ENCODE data around the gene KBTBD6. TPM values are rescaled to one million over a fixed set of nuclear protein-coding genes. Genes with fewer than 3 reads are reported as not detected.

KBTBD6 gene
- total RNA-seq, result 1 to 10 TPM; 3.6 to 5.9 (median 4.9) TPM

GRCh38 chr13:41132512-41133152 is at the start of gene KBTBD6:
TSS of gene KBTBD6 (minus strand) at chr13:41132802. CDS start at chr13:41132511, 291 bp downstream.
- no peak for TF ChIP-seq CTCF (IDR thresholded peaks at IDR 0.05; ENCODE audit: low read depth)

- TF ChIP-seq CTCF (IDR thresholded peaks at IDR 0.05; ENCODE audit: low read depth), result no peak
Measured at GRCh38 chr13:41182231-41182630, 49.6 kb upstream of the KBTBD6 start.

- no peak for TF ChIP-seq CTCF (IDR thresholded peaks at IDR 0.05; ENCODE audit: low read depth)
Measured at GRCh38 chr13:41179593-41180250, 47.1 kb upstream of the KBTBD6 start.

GRCh38 chr13:41178040-41178439 is 45.4 kb upstream of the KBTBD6 start:
- no peak for TF ChIP-seq CTCF (IDR thresholded peaks at IDR 0.05; ENCODE audit: low read depth)

GRCh38 chr13:41177616-41178015 is 45.0 kb upstream of the KBTBD6 start:
- no peak for TF ChIP-seq CTCF (IDR thresholded peaks at IDR 0.05; ENCODE audit: low read depth)

- no peak for TF ChIP-seq CTCF (IDR thresholded peaks at IDR 0.05; ENCODE audit: low read depth)
Measured at GRCh38 chr13:41162151-41162550, 29.5 kb upstream of the KBTBD6 start.

- TF ChIP-seq CTCF (IDR thresholded peaks at IDR 0.05; ENCODE audit: low read depth), result no peak
Measured at GRCh38 chr13:41159174-41159573, 26.6 kb upstream of the KBTBD6 start.
